Right lobe of liver (tissue), 4 donors: ENCODE results near the gene IFI30.

Source experiments
- POLR2A ChIP-seq: fragments of 450-650 bp; IDR thresholded peaks from one replicate; pipeline ENCODE4 v1.6.1; 2017; ENCODE audit warnings: antibody characterized with exemption, mild to moderate bottlenecking
- TF ChIP-seq, protein P1 (sequence below), 4 donors: fragments of 200-600 bp in 3 of 4; fragments of 450-650 bp in 1 of 4; IDR thresholded peaks; one replicate each; pipeline versions ENCODE4 v1.5.1 to v1.8.0; 2016 to 2022; ENCODE audit warnings: antibody characterized with exemption in 4 of 4, mild to moderate bottlenecking in 2 of 4
- donor health status: DM: no; HTN: no; CAD: no.
- donor health status: DM: no; HTN: no; CAD: no.
- donor health status: DM: no; HTN: yes; CAD: no.

DNA sequence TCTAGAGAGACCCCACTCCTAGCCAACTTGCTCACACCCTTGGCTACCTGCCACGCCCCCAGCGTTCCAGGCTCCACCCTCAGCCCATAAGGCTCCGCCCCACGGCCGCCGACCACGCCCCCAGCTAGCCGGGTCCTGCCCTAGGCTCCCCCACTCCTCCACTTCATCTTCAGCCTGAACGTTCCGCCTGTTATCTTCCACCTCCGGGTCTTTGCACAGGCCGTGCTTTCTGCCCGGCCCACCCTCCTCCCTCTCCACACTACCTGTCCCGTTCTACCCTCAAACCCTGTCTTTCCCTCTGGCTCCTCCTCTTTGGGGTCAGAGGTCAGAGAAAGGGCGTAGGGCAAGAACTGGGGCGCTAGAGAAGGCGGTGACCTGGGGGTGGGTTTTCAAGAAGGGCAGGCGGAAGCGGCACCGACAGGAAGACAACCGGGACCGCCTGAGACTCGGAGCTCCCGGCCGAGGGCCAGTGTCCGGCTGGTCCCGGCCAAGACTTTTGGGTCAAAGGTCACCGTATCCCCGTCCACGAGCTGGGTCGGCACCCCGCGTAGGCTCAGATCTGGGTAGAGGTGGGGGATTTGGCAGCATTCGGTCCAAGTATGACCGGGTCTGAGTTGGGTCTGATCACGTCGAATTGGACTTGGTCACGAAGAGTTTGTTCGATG lies 50.4 kb downstream of the IFI30 start:
- TF ChIP-seq, protein P1, sequence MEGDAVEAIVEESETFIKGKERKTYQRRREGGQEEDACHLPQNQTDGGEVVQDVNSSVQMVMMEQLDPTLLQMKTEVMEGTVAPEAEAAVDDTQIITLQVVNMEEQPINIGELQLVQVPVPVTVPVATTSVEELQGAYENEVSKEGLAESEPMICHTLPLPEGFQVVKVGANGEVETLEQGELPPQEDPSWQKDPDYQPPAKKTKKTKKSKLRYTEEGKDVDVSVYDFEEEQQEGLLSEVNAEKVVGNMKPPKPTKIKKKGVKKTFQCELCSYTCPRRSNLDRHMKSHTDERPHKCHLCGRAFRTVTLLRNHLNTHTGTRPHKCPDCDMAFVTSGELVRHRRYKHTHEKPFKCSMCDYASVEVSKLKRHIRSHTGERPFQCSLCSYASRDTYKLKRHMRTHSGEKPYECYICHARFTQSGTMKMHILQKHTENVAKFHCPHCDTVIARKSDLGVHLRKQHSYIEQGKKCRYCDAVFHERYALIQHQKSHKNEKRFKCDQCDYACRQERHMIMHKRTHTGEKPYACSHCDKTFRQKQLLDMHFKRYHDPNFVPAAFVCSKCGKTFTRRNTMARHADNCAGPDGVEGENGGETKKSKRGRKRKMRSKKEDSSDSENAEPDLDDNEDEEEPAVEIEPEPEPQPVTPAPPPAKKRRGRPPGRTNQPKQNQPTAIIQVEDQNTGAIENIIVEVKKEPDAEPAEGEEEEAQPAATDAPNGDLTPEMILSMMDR (IDR thresholded peaks at IDR 0.05), result no peak
- no peak for TF ChIP-seq POLR2A
